Activated CD4-positive, alpha-beta T cell treated with anti-CD3 and anti-CD28 coated beads for 4 hours (primary cell): ENCODE data around the gene CALCA.

Experiments
- DNase-seq, 2 donors: peaks; one replicate each; pipeline ENCODE4 v3.0.0-alpha.2; 2020

CALCA gene

DNA sequence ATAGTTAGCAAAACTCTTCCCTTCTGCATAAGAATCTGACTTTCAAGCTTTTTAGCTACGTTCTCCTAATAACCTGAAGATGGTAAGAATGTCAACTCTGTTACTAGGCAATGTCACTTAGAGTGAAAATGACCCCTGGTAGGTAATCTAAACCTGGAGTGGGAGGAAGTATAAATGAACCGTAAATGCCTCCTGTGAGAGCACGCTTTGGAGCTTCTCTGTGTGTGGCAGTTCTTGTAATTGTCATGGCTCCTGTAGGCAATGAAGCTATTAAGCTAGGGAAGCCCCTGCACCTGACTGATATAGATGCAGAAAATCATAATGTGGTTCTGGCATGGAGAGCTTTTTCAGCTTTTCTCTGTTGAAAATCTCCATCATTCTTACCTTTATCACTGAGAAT is 29.4 kb downstream of the CALCA start:
- DNase-seq: no peak

DNA sequence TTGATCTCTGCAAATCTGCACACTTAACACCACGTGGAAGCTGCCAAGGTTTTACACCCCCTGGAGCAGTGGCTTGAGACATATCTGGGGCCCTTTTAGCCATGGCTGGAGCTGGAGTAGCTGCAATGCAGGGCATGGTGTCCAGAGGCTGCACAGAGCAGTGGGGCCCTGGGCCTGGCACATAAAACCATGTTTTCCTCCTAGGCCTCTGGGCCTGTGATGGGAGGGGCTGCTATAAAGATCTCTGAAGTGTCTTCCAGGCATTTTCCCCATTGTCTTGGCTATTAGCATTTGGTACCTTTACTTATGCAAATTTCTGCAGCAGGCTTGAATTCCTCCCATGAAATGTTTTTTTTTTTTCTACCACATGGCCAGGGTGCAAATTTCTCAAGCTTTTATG is 33.2 kb downstream of the CALCA start:
- DNase-seq: no peak

DNA sequence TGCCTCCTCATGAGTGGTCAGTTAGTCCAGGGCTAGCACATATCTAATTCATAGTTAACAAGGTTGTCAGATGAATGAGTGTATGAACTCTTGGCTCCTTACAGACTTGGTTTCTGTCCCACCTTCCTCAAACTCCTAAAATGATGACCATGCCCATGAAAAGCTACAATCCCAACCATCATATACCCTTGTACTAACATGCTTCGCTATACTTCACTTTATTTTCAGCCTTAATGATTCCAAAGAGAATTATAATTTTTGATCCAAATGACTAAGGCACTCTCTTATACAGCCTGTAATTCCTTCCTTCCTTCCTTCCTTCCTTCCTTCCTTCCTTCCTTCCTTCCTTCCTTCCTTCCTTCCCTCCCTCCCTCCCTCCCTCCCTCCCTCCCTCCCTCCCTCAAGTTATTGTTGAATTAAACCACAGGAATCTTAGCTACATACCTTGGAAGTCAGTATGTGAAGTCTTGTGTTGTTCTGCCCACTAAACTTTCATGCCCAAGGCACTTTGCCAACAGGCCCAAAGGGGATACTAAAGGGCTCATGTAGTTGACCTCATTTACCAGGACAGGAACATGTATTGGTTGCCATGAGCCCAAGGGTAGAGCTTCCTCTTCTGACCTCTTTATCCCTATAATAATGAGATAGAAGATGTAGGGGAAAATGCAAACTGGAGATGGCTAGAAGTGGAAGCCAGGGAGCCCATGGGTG is 37.4 kb downstream of the CALCA start:
- DNase-seq: no peak

DNA sequence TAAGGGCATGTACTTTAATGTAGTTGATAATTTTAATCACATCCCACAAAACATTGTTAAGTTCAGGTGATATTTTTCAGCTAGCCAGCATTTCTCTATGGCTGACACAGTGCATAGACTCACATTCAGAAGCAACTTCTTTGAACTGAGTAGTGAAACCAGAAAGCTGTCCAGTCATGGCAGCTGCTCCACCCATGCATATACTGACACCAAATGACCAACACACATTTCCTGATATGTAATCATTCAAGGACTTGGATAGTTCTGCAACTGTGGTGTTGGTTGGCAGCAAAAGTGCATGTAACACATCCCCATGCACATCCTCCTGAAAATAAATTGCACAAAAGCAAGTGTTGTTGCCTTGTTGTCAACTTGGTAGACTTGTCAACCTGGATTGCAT is 39.7 kb downstream of the CALCA start:
- DNase-seq: no peak

DNA sequence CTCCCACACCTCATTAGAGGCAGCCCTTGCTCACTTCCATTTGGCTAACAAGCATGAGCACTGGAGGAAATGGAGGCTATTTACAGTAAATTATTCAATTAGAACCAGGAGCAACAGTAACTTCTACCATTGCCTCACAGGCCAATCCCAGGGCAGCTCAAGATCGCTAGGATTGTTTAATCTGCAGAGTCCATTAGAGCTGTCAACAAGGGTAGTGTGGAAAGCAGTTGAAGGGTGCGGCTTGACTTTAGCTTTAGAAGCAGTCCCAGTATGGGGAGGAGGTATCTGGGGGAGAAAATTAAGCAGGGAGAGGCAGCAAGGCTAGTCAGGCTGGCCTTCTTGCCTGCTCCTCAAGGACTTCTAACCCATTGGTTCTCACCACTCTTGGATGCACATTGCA is 41.8 kb downstream of the CALCA start:
- no peak for DNase-seq

DNA sequence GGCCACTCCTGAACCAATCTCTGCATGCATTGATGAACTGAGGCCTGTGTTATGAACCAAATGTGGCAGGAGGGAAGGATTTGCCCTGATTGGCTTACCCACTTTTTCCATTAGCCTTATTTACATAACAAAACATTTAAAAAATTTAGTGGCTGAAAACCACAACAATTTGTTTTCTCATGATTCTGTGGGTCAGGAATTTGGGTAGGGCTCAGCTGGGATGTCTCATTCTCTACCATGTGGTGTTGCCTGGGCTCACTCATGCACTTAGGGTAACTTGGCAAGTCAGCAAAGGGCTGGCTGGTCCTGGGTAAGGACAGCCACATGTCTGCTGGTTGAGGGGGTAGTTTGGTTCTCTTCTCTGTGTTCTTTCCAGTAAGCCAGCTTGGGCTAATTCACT is 45.0 kb downstream of the CALCA start:
- DNase-seq: no peak

DNA sequence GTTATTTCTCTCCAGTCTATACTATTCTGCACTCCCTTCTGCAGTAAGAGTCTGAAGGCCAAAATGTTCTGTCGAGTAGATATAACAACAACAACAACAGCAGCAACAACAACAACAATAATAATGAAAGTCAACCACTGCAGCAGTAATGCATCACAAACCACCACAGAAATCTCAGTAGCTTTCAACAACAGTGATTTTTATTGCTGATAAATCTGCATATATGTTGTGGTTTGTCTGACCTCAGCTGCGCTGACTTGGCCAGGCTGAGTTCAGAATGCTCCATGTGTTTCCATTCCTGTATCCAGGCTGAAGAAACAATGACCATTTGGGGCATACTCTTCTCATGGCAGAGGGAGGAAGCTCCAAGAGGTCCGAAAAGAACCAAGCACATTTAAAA is 47.8 kb downstream of the CALCA start:
- DNase-seq: no peak
